DND-41 (cell line): ENCODE data around the gene OVOL1.

Source experiments
- ATAC-seq: fragments of 200-7000 bp; cut with Tn5 transposase; 3 replicates; pipeline ENCODE4 v1.9.1; 2021; ENCODE audit warnings: low read depth; ENCODE audit not compliant: insufficient read depth
- DNase-seq: peaks from one replicate; pipeline ENCODE4 v3.0.0-alpha.2; 2020
- H2AFZ ChIP-seq: 2 replicates; pipeline ENCODE4 v1.6.0; 2012; ENCODE audit warnings: low read depth, low read length
- H3K27ac ChIP-seq: 2 replicates; pipeline ENCODE4 v1.5.1; 2012; ENCODE audit warnings: low read length, inconsistent platforms
- H3K27me3 ChIP-seq: fragments of 200-600 bp; sonication (generic); 2 replicates; pipeline ENCODE4 v1.6.0; 2012; ENCODE audit warnings: low read length, mild to moderate bottlenecking, inconsistent platforms; ENCODE audit not compliant: insufficient read depth, poor library complexity
- H3K36me3 ChIP-seq: 2 replicates; pipeline ENCODE4 v1.5.1; 2012; ENCODE audit warnings: low read length, inconsistent platforms; ENCODE audit not compliant: insufficient read depth
- H3K4me1 ChIP-seq: 2 replicates; pipeline ENCODE4 v1.5.1; 2012; ENCODE audit warnings: mild to moderate bottlenecking, low read length; ENCODE audit not compliant: insufficient read depth
- H3K4me2 ChIP-seq: 2 replicates; pipeline ENCODE4 v1.6.0; 2012; ENCODE audit warnings: mild to moderate bottlenecking, moderate library complexity, low read length, inconsistent platforms; ENCODE audit not compliant: insufficient read depth
- H3K4me3 ChIP-seq, 2 experiments: fragments of 200-600 bp in 1 of 2; shearing (Covaris generic) in 1 of 2; 2 replicates each; pipeline ENCODE4 v1.5.1; 2012 to 2016; ENCODE audit warnings: inconsistent platforms in 2 of 2, low read length in 2 of 2, mild to moderate bottlenecking in 2 of 2, low read depth in 1 of 2, moderate library complexity in 1 of 2
- H3K79me2 ChIP-seq: 2 replicates; pipeline ENCODE4 v1.6.0; 2012; ENCODE audit warnings: low read length, inconsistent platforms; ENCODE audit not compliant: insufficient read depth
- H3K9ac ChIP-seq: 2 replicates; pipeline ENCODE4 v1.6.0; 2012; ENCODE audit warnings: low read depth, mild to moderate bottlenecking, inconsistent platforms, low read length, moderate library complexity
- H3K9me3 ChIP-seq: 2 replicates; pipeline ENCODE4 v1.5.1; 2012; ENCODE audit warnings: low read length, moderate library complexity, mild to moderate bottlenecking, inconsistent platforms; ENCODE audit not compliant: insufficient read depth, severe bottlenecking
- H4K20me1 ChIP-seq: 2 replicates; pipeline ENCODE4 v1.6.0; 2012; ENCODE audit warnings: low read length; ENCODE audit not compliant: insufficient read depth
- EZH2 ChIP-seq: IDR thresholded peaks from 3 replicates; pipeline ENCODE4 v1.6.1; 2012; ENCODE audit warnings: borderline replicate concordance, low read depth, mild to moderate bottlenecking, moderate library complexity, low read length, inconsistent platforms; ENCODE audit not compliant: severe bottlenecking
- TF ChIP-seq, protein P1 (sequence below): IDR thresholded peaks from 2 replicates; pipeline ENCODE4 v1.5.1; 2012; ENCODE audit warnings: borderline replicate concordance, low read length, moderate library complexity, mild to moderate bottlenecking; ENCODE audit not compliant: poor library complexity, severe bottlenecking; ENCODE audit errors: extremely low read depth

OVOL1 gene

DNA sequence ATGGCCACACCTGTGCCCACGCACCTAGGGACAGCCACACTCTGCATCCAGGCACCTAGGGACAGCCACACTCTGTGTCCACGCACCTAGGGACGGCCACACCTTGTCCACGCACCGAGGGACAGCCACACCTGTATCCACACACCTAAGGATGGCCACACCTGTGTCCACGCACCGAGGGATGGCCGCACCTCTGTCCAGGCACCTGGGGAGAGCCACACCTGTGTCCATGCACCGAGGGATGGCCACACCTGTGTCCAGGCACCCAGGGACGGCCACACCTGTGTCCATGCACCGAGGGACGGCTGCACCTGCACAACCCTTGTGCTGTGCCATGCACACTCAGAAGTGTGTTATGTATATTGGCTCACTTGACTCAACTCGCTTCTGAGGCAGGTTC is 10.8 kb downstream of the OVOL1 start:
- no peaks in the 10 kb centered on the region for H3K36me3 ChIP-seq
- peaks cover 9% of the 10 kb centered on the region; the same call in 1 of the 2 replicates for H4K20me1 ChIP-seq
- no peak overlapping the region for H3K9ac ChIP-seq
- no peak overlapping the region for H3K4me2 ChIP-seq
- H2AFZ ChIP-seq: no peak overlapping the region
- TF ChIP-seq, protein P1, sequence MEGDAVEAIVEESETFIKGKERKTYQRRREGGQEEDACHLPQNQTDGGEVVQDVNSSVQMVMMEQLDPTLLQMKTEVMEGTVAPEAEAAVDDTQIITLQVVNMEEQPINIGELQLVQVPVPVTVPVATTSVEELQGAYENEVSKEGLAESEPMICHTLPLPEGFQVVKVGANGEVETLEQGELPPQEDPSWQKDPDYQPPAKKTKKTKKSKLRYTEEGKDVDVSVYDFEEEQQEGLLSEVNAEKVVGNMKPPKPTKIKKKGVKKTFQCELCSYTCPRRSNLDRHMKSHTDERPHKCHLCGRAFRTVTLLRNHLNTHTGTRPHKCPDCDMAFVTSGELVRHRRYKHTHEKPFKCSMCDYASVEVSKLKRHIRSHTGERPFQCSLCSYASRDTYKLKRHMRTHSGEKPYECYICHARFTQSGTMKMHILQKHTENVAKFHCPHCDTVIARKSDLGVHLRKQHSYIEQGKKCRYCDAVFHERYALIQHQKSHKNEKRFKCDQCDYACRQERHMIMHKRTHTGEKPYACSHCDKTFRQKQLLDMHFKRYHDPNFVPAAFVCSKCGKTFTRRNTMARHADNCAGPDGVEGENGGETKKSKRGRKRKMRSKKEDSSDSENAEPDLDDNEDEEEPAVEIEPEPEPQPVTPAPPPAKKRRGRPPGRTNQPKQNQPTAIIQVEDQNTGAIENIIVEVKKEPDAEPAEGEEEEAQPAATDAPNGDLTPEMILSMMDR: no peak
- TF ChIP-seq EZH2: no peak
- no peaks in the 10 kb centered on the region for H3K79me2 ChIP-seq
- no peak overlapping the region for H3K27ac ChIP-seq
- no peak for DNase-seq
- H3K4me1 ChIP-seq: peaks cover 7% of the 10 kb centered on the region
- no peaks in the 10 kb centered on the region for H3K9me3 ChIP-seq
- peaks cover 9% of the 10 kb centered on the region for H3K27me3 ChIP-seq
- H3K4me3 ChIP-seq: no peak overlapping the region
- ATAC-seq: no peak

DNA sequence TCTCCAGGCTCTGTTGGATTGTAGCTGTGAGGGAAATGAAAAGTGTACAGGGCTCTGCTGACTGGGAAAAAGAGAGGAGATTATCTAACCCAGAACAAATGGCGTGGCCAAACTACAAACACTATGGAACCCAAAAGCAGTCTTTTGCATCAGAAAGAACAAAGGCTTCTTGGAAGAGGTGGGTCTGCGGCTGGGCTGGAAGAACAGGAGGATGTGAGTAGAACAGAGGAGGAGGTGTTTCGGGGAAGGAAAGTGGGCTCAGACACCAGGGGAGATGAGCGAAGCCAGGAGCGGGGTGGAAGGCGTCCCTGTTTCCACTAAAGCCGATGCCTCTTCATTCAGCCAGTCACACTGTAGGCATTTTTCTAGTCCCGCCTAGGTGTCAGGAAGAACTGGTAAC is 12.0 kb downstream of the OVOL1 start:
- H3K27me3 ChIP-seq: peaks cover 9% of the 10 kb centered on the region
- H3K4me3 ChIP-seq: no peak overlapping the region
- no peak overlapping the region for H3K4me2 ChIP-seq
- H3K9ac ChIP-seq: no peak overlapping the region
- H3K79me2 ChIP-seq: no peaks in the 10 kb centered on the region
- no peak for TF ChIP-seq EZH2
- TF ChIP-seq, protein P1: no peak
- no peaks in the 10 kb centered on the region for H3K9me3 ChIP-seq
- no peak overlapping the region for H3K27ac ChIP-seq
- ATAC-seq (peak; percentile 78), DNase-seq (peak; percentile 46)
- H3K36me3 ChIP-seq: no peaks in the 10 kb centered on the region
- peaks cover 9% of the 10 kb centered on the region; the same call in 1 of the 2 replicates for H4K20me1 ChIP-seq
- H2AFZ ChIP-seq: no peak overlapping the region
- peaks cover 7% of the 10 kb centered on the region for H3K4me1 ChIP-seq

DNA sequence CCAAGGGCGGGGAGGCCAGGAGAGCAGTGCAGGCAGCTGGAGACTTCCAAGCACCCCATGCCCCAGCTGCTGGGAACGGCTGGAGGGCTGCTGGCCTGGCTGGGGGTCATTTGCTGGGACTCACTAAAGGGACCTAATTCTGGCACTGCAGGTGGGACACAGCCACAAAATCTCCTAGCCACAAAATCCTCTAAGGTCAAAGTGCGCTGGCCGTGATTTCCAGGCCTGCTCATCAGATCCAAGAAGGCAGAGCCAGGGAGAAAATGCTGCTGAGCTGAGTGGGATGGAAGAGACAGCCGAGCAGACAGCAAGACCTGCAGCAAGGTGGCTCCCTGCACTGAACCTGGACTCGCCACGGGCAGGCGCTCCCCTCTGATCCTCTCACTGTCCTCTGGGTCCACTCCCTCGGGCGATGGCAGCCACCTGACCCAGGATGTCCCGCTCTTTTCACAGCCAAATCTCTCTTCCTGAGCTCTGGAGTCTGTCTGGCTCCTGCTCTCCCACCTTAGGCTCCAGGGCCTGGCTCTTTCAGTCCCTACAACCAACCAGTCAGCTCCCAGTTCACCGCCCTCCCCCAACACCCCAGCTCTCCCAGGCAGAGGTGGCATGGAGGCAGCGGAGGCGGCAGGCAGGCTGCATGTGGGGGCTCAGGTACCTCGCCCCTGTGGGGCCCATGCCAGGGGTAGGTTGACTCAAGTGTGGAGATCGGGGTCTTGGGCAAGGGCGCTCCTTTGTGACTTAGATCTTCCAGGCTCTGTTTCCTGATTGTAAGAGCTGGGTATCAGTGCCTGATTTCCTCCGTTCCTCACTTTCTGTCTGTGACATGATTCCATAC is 14.5 kb downstream of the OVOL1 start:
- TF ChIP-seq EZH2: no peak
- TF ChIP-seq, protein P1: no peak

More for the DNA sequence above, 14.5 kb downstream of the OVOL1 start:
- no peak overlapping the region for H3K4me3 ChIP-seq
- H3K9me3 ChIP-seq: no peaks in the 10 kb centered on the region
- H3K9ac ChIP-seq: no peak overlapping the region
- H3K36me3 ChIP-seq: no peaks in the 10 kb centered on the region
- ATAC-seq (no peak), DNase-seq (no peak)
- H4K20me1 ChIP-seq: peaks cover 9% of the 10 kb centered on the region; the same call in 1 of the 2 replicates
- H2AFZ ChIP-seq: no peak overlapping the region
- H3K27me3 ChIP-seq: peaks cover 6% of the 10 kb centered on the region
- no peak overlapping the region for H3K27ac ChIP-seq
- no peak overlapping the region for H3K4me2 ChIP-seq
- H3K79me2 ChIP-seq: no peaks in the 10 kb centered on the region
- H3K4me1 ChIP-seq: peaks cover 7% of the 10 kb centered on the region
